Glutamatergic neuron (in vitro differentiated cells): ENCODE results near the gene ZNF281. TPM values are rescaled to one million over a fixed set of nuclear protein-coding genes. Genes with fewer than 3 reads are reported as not detected.
"Not testable (repeated sequence)": the region's sequence is repeated elsewhere in the genome, so short reads cannot be mapped to it uniquely, and the experiment has no call there.

Experiments
- DNase-seq: peaks from one replicate; pipeline ENCODE4 v3.0.0; 2022
- H3K27ac Mint-ChIP-seq: one replicate; pipeline ENCODE4 v1.8.0; 2020; ENCODE audit warnings: mild to moderate bottlenecking, mixed read lengths, inconsistent platforms; ENCODE audit not compliant: unreplicated experiment
- H3K27me3 Mint-ChIP-seq: one replicate; pipeline ENCODE4 v1.8.0; 2020; ENCODE audit warnings: mild to moderate bottlenecking, moderate library complexity, mixed read lengths, inconsistent platforms; ENCODE audit not compliant: unreplicated experiment
- H3K36me3 Mint-ChIP-seq: one replicate; pipeline ENCODE4 v1.8.0; 2020; ENCODE audit warnings: mild to moderate bottlenecking, mixed read lengths, inconsistent platforms; ENCODE audit not compliant: unreplicated experiment
- H3K4me1 Mint-ChIP-seq: one replicate; pipeline ENCODE4 v1.8.0; 2020; ENCODE audit warnings: mild to moderate bottlenecking, low read depth, mixed read lengths, inconsistent platforms; ENCODE audit not compliant: unreplicated experiment
- H3K4me3 Mint-ChIP-seq: one replicate; pipeline ENCODE4 v1.8.0; 2020; ENCODE audit warnings: mild to moderate bottlenecking, mixed read lengths, inconsistent platforms; ENCODE audit not compliant: unreplicated experiment
- H3K9me3 Mint-ChIP-seq: one replicate; pipeline ENCODE4 v1.8.0; 2020; ENCODE audit warnings: mild to moderate bottlenecking, moderate library complexity, mixed read lengths, inconsistent platforms; ENCODE audit not compliant: unreplicated experiment
- CTCF ChIP-seq: fragments of 200-600 bp; sonication (generic); IDR thresholded peaks from one replicate; pipeline ENCODE4 v1.5.0; 2021; ENCODE audit not compliant: partially characterized antibody, unreplicated experiment
- total RNA-seq: library from RNA; stranded (reverse); fragmentation: NEBNext Ultra II Directional; extraction: Animal tissue kit (Norgen Biotek cat#: 25700); gene quantifications from one replicate; pipeline ENCODE4 v1.2.1, GENCODE V29; 2021; ENCODE audit not compliant: unreplicated experiment

ZNF281 gene
- total RNA-seq, 1 donor from 2014 or later = 32.2 TPM

- Mint-ChIP-seq H3K27ac (no peak overlapping the region), H3K27me3 (no peaks in the 10 kb centered on the region), H3K4me3 (no peak overlapping the region), H3K9me3 (peaks cover 2% of the 10 kb centered on the region), H3K4me1 (no peaks in the 10 kb centered on the region), H3K36me3 (no peaks in the 10 kb centered on the region)
- no peak for TF ChIP-seq CTCF
- no peak for DNase-seq
Measured at GRCh38 chr1:200423235-200423634, 13.4 kb upstream of the ZNF281 start.

- Mint-ChIP-seq H3K36me3 (no peaks in the 10 kb centered on the region), H3K27me3 (no peaks in the 10 kb centered on the region), H3K9me3 (peaks cover 2% of the 10 kb centered on the region), H3K27ac (no peak overlapping the region), H3K4me1 (no peaks in the 10 kb centered on the region), H3K4me3 (no peak overlapping the region)
- no peak for DNase-seq
- TF ChIP-seq CTCF = no peak
Measured at GRCh38 chr1:200422211-200422610, 12.4 kb upstream of the ZNF281 start.

- Mint-ChIP-seq H3K9me3 (no peaks in the 10 kb centered on the region), H3K4me1 (peaks cover 1% of the 10 kb centered on the region), H3K27ac (no peak overlapping the region), H3K36me3 (no peaks in the 10 kb centered on the region), H3K4me3 (no peak overlapping the region), H3K27me3 (no peaks in the 10 kb centered on the region)
- no peak for DNase-seq
- no peak for TF ChIP-seq CTCF
Measured at GRCh38 chr1:200415789-200416593, 6.2 kb upstream of the ZNF281 start.

GRCh38 chr1:200415227-200415626, 5.4 kb upstream of the ZNF281 start:
- H3K36me3 Mint-ChIP-seq = no peaks in the 10 kb centered on the region
- no peak overlapping the region for H3K4me3 Mint-ChIP-seq
- DNase-seq = no peak
- H3K27ac Mint-ChIP-seq = no peak overlapping the region
- TF ChIP-seq CTCF = no peak
- peaks cover under 1% of the 10 kb centered on the region for H3K27me3 Mint-ChIP-seq
- peaks cover 4% of the 10 kb centered on the region for H3K9me3 Mint-ChIP-seq
- H3K4me1 Mint-ChIP-seq = peaks cover 7% of the 10 kb centered on the region

- Mint-ChIP-seq H3K36me3 (no peaks in the 10 kb centered on the region), H3K4me1 (peaks cover 9% of the 10 kb centered on the region), H3K27ac (no peak overlapping the region), H3K9me3 (peaks cover 6% of the 10 kb centered on the region), H3K27me3 (peaks cover 2% of the 10 kb centered on the region), H3K4me3 (no peak overlapping the region)
- no peak for DNase-seq
- no peak for TF ChIP-seq CTCF
Measured at GRCh38 chr1:200414657-200415056, 4.8 kb upstream of the ZNF281 start.

GRCh38 chr1:200413766-200414165, 3.9 kb upstream of the ZNF281 start:
- H3K4me1 Mint-ChIP-seq = peaks cover 13% of the 10 kb centered on the region
- not testable (repeated sequence) for H3K4me3 Mint-ChIP-seq, H3K27me3 Mint-ChIP-seq, H3K27ac Mint-ChIP-seq, DNase-seq, H3K36me3 Mint-ChIP-seq, H3K9me3 Mint-ChIP-seq
